HG03575 (cell line): ENCODE data around the gene SLC44A1.
A peak's percentile ranks its signal among the peaks of the same experiment; 100 is the strongest.

Source experiments
- ATAC-seq: cut with Tn5 transposase; IDR thresholded peaks from one replicate; pipeline ENCODE4 v1.9.1; 2021; ENCODE audit not compliant: unreplicated experiment, insufficient number of reproducible peaks, low FRiP score; ENCODE audit errors: extremely low read depth

The SLC44A1 gene

GRCh38 chr9:105293408-105293807, 49.0 kb downstream of the SLC44A1 start:
- ATAC-seq, result no peak

DNA sequence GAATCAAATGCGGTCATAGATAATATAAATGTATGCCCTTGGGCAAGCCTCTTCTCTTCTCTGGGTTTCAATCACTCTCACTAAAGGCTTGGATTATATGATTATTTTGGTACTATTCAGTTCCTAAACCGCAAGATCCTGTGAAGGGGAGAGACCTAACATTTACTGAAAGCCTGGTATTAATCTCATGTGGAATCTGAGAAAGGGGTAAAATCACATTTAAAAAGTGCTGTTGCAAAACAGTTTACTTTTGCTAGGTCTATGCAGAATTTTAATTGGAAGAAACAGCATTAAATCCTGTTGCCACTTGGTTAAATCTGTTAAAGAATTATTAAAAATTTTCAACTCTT, 50.7 kb downstream of the SLC44A1 start:
- ATAC-seq, result no peak

DNA sequence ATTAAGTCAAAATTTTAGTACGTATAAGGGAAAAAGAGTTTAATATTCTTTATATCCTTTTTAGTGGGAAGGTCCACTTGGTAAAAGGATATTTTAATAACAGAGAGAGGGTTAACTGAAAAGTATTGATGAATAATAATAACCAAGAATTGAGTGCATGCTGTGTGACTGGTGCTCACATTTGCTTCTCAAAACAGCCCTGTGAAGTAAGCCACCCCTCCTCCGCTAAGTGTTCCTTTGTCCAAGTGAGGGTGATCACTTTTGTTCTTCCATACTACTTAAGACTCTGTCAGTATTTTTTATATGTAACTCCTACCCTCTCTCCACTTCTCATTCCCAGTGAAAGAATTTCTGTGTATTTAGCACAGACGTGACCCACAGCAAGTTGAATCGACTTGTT, 51.5 kb downstream of the SLC44A1 start:
- no peak for ATAC-seq

- no peak for ATAC-seq
Measured at GRCh38 chr9:105296445-105296844, 52.0 kb downstream of the SLC44A1 start.

DNA sequence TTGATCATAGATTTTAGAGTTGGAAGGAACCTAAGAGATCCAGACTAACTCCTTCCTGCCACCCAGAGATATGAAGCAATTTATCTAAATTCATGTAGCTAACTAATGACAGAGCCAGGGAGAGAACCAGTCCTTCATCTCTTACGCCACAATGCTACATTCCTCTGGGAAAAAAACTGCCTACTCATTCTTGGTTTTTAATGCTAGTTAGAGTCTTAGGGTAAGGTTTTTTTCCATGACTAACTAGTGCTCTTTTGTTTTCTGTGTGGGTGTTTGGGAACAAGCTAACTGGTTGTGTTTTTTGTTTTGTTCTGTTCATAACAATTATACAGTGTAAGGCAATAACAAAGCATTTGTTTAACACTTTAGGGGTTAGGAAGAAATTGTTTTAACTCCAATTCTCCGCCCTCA, 52.4 kb downstream of the SLC44A1 start:
- ATAC-seq, result no peak

GRCh38 chr9:105297442-105298075, 53.1 kb downstream of the SLC44A1 start:
- ATAC-seq, result no peak

- ATAC-seq, result no peak
Measured at GRCh38 chr9:105299190-105299854, 54.9 kb downstream of the SLC44A1 start.

GRCh38 chr9:105302728-105303127, 58.3 kb downstream of the SLC44A1 start:
- no peak for ATAC-seq

DNA sequence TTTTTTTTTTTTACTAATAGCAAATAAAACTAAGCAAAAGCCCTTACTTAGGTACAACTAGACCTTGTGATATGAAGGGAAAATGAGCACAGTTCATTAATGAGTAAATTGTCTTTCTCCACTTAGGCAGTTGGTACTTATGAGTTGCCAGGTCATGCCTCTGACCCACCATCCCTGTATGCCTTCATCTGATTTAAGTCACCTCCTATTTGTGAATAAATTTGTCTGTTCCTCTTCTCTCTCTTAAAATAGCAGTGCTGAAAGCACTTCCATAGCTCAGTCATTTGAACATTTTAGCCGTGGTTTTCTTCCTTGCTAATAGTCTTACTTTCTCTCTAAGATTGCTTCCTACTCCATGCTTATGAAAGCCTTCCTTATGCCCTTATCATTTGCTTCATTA, 61.4 kb downstream of the SLC44A1 start:
- ATAC-seq, result no peak

GRCh38 chr9:105306351-105307140, 62.1 kb downstream of the SLC44A1 start:
- ATAC-seq, result no peak

GRCh38 chr9:105307591-105308130, 63.2 kb downstream of the SLC44A1 start:
- no peak for ATAC-seq

DNA sequence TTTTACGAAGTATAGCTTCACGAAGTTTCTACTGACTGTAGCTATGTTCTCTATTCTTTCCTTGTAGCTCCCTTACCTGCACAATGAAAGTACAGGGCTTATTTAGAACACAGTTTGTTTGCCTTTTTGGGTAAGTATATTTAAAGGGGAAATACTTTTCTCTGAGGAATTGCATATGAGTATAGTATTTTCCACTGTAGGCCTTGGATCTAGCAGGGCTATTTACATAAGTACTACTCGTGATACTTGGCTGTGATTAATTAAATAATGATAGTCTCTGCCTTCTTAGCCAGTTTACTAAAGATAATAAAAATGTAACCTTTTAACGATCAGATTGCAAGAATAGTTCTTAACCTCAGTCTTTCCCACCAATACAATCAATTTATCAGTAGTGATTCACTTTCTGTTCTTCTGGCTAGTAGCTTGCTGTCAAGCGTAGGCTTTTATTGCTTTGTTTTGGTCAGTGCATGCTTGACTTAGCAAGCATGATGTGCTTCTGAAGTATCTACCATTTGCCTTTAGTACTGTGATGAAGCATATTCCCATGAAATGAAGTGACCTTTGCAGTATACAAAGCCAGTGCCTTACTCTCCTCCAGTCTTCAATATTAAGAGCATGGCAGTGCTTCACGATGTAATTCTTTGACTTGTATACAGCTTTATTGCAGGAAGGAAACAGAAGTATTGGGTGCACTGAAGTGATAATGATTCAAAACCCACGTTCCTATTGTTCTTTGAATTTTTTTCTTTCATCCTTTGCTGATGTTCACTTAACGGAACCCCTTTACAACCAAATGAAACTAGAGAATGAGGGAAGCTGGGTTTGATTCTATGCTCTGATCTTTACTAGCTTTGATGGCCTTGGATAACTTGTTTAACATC, 64.2 kb downstream of the SLC44A1 start:
- no peak for ATAC-seq

- no peak for ATAC-seq
Measured at GRCh38 chr9:105309531-105309931, 65.1 kb downstream of the SLC44A1 start.

GRCh38 chr9:105311306-105311705, 66.9 kb downstream of the SLC44A1 start:
- no peak for ATAC-seq

DNA sequence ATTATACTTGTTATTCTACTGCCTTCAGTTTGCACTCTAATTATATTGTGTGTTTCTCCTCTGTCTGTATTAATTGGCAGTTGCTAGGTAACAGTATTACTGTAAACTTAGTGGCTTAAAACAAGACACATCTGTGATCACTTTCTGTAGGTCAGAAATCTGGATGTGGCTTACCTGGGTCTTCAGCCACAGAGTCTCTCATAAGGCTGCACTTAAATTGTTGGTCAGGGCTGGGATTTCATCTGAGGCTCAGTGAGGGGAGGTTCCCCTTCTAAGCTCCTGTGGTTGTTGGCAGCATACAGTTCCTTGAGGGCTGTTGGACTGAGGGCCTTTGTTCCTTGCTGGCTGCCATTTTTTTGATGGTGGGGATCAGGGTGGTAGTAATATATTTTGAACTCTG, 68.8 kb downstream of the SLC44A1 start:
- ATAC-seq, result no peak

DNA sequence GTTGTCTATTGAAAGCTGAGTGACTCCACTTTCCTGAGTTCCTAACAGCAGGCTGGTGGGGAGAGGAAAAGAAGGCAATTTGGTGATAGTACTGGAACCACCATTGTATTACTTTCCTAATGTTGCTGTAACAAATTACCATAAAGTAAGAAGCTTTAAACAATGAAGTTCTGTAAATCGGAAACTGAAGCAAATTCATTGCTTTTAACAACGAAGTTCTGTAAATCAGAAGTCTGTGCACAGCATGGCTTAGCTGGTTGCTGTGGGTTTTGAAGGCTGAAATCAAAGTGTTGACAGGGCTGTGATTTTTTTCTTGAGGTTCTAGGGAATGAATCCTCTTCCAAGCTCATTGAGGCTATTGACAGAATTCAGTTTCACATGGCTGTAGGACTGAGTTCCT, 72.3 kb downstream of the SLC44A1 start:
- ATAC-seq, result no peak

DNA sequence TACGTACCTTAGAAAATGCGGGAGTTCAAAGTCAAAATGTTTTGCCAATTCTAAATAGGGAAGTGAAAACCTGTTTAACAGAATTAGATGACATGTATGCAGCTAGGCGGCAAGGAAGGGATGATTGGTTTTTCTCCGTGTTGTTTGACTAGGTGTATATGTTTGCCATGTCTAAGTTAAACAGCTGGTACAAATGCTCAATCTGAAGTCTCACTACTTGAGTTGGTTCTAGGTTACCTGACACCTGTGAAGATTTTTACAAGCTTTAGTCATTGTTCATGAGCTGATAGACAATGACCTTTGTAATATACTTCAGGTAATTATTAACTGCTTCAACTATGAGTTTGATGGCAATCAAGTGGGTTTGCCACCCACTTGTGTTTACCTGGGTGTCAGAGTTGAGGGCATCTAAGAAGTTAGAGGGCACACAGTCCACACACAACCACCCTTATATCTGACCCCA, 74.3 kb downstream of the SLC44A1 start:
- no peak for ATAC-seq

- ATAC-seq, result no peak
Measured at GRCh38 chr9:105319202-105319813, 74.9 kb downstream of the SLC44A1 start.

- peak; percentile 42 for ATAC-seq
Measured at GRCh38 chr9:105320568-105320967, 76.1 kb downstream of the SLC44A1 start.
